Right cardiac atrium (tissue), 5 donors: ENCODE data around the gene AGK. TPM values are rescaled to one million over a fixed set of nuclear protein-coding genes. Genes with fewer than 3 reads are reported as not detected.
"Not testable (repeated sequence)": the region's sequence is repeated elsewhere in the genome, so short reads cannot be mapped to it uniquely, and the experiment has no call there.

ENCODE experiments used
- ATAC-seq, 2 donors: fragments of 200-7000 bp; cut with Tn5 transposase; one replicate each; pipeline versions ENCODE4 v1.8.0 to v1.9.1; 2020; ENCODE audit warnings: moderate library complexity in 2 of 2, mild to moderate bottlenecking in 1 of 2
- DNase-seq, 3 donors: peaks; one replicate each; pipeline ENCODE4 v3.0.0-alpha.2; 2020
- H3K27ac ChIP-seq: one replicate; pipeline ENCODE4 v1.5.1; 2013; ENCODE audit warnings: mild to moderate bottlenecking, low read length, control low read depth, moderate library complexity
- H3K27me3 ChIP-seq: one replicate; pipeline ENCODE4 v1.6.1; 2013; ENCODE audit not compliant: control insufficient read depth, insufficient read depth
- H3K4me1 ChIP-seq: one replicate; pipeline ENCODE4 v1.6.1; 2013; ENCODE audit warnings: low read length; ENCODE audit not compliant: control insufficient read depth, insufficient read depth
- H3K4me3 ChIP-seq: one replicate; pipeline ENCODE4 v1.5.1; 2013; ENCODE audit warnings: low read length, control low read depth
- H3K9me3 ChIP-seq: one replicate; pipeline ENCODE4 v1.6.1; 2013; ENCODE audit warnings: low read length; ENCODE audit not compliant: control insufficient read depth
- WGBS: extraction: QIAGEN DNeasy Blood & Tissue Kit; methylation state at CpG from one replicate; pipeline ENCODE4 v1.1.7; 2013; 5-methylcytosine and 5-hydroxymethylcytosine counted together
- intact Hi-C, 4 donors: fragments of 100-400 bp; cut with DNase I; formaldehyde crosslinking; loops; one replicate each; pipeline versions ENCODE4 v1.11.0 to v1.14.0; 2022 to 2023
- polyA plus RNA-seq: library from polyadenylated mRNA; stranded (reverse); fragments of 200-250 nt; gene quantifications from one replicate; pipeline ENCODE4 v1.2.3, GENCODE V29; 2013
- total RNA-seq, 4 donors: library from RNA; stranded (reverse); fragmentation: NEBNext Ultra II Directional; extraction: Animal tissue kit (Norgen Biotek cat#: 25700); gene quantifications; one replicate each; pipeline ENCODE4 v1.2.1, GENCODE V29; 2021
- donor health status: healthy with polysubstance abuse.
- donor health status: DM: no; HTN: yes; CAD: no.
- donor health status: DM: no; HTN: no; CAD: no.
- donor health status: DM: no; HTN: yes; CAD: no; lungs with severe emphysema.
- donor health status: DM: yes; HTN: yes; CAD: no.

AGK gene
- total and polyA plus RNA-seq, 5 donors: 29.2 to 43.6 (median 34.3) TPM

DNA sequence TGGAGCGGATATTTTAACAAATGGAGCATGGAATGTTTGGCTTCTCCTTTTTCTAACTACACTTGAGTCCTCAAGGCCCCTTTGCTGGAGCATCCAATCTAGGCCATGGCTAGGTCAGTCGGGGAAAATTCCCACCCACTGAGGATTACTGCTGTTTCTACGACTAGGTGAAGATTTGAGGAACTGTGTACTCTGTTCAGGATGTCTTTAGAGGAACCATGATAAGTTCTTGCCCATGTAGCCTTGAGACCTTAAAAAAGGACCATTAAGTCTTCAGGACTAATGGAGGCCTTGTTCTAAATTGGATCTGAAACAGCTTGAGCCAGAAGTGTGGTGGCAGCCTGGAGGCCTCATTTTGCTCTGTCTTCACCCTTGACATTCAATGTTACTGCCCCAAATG, 6.2 kb downstream of the AGK start:
- peak overlapping the region; percentile 46 for H3K27ac ChIP-seq
- ATAC-seq (no peak), DNase-seq (no peak)
- no peak overlapping the region for H3K4me3 ChIP-seq
- H3K4me1 ChIP-seq: peaks cover 3% of the 10 kb centered on the region
- no peaks in the 10 kb centered on the region for H3K9me3 ChIP-seq
- H3K27me3 ChIP-seq: no peaks in the 10 kb centered on the region
- intact Hi-C loops: no loop called here
- WGBS: 83% methylated on average over 3 of the region's 3 CpGs

DNA sequence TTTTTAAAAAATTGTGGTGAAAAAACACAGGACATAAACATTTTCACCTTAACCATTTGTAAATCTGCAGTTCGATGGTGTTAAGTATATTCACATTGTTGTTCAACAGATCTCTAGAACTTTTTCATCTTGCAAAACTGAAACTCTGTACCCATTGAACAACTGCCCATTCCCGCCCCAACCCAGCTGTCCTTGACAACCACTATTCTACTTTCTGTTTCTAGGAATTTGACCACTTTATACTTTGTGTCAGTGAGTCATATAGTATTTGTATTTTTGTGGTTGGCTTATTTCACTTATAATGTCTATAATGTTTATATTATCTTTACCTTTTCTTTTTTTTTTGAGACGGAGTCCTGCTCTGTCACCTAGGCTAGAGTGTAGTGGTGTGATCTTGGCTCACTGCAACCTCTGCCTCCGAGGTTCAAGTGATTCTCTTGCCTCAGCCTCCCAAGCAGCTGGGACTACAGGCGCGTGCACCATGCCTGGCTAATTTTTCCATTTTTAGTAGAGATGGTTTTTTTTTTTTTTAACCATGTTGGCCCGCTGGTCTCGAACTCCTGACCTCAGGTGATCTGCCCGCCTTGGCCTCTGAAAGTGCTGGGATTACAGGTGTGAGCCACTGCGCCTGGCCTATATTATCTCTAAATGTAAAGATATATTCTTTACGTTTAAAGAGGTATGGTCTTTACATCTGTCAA, 6.8 kb downstream of the AGK start:
- H3K4me3 ChIP-seq, ATAC-seq, H3K9me3 ChIP-seq, DNase-seq, H3K4me1 ChIP-seq, intact Hi-C loops, H3K27me3 ChIP-seq: not testable (repeated sequence)
- 78% methylated on average over 11 of the region's 11 CpGs for WGBS
- peak overlapping the region; percentile 21 for H3K27ac ChIP-seq

- ATAC-seq (peak; percentile 23 to 67), DNase-seq (no peak)
- WGBS: 52% methylated on average over 3 of the region's 3 CpGs
- no peak overlapping the region for H3K27ac ChIP-seq
- H3K4me3 ChIP-seq: no peak overlapping the region
- no peaks in the 10 kb centered on the region for H3K27me3 ChIP-seq
- H3K9me3 ChIP-seq: no peaks in the 10 kb centered on the region
- intact Hi-C loops: no loop called here
- peaks cover 6% of the 10 kb centered on the region for H3K4me1 ChIP-seq
Measured at GRCh38 chr7:141558544-141559183, 7.5 kb downstream of the AGK start.

- 89% methylated on average over 1 of the region's 1 CpG for WGBS
- DNase-seq (no peak), ATAC-seq (no peak)
- H3K27me3 ChIP-seq: no peaks in the 10 kb centered on the region
- H3K4me3 ChIP-seq: no peak overlapping the region
- H3K9me3 ChIP-seq: no peaks in the 10 kb centered on the region
- intact Hi-C loops: no loop called here
- no peak overlapping the region for H3K27ac ChIP-seq
- H3K4me1 ChIP-seq: peaks cover 6% of the 10 kb centered on the region
Measured at GRCh38 chr7:141559961-141560360, 8.8 kb downstream of the AGK start.

DNA sequence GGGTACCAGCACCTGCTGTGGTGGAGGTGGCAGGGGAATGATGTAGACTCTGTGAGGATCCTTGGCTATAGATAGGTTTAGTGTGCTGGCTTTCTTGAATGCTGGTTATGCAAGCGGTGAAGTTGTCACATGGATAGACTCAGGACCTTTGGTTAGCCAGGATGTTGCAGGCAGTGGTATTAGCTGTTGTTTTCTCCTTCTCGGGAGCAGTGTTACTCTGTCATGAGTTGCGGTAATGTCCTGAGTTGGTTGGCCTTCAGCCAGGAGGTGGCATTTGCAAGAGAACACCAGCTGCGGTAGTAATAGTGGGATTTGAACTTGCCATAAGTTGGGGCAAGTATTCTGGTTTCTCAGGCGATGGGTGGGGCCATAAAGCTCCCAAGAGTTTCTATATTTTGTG, 10.8 kb downstream of the AGK start:
- Histone ChIP-seq H3K27ac (peak overlapping the region; percentile 96), H3K4me3 (no peak overlapping the region), H3K27me3 (no peaks in the 10 kb centered on the region), H3K4me1 (peaks cover 6% of the 10 kb centered on the region), H3K9me3 (no peaks in the 10 kb centered on the region)
- WGBS: 82% methylated on average over 5 of the region's 5 CpGs
- peak in 1 of 2 donors; percentile 15 for ATAC-seq
- intact Hi-C loops: no loop called here
- peak in 1 of 3 donors; percentile 37 for DNase-seq

- ATAC-seq: peak; percentile 74
- no peaks in the 10 kb centered on the region for H3K27me3 ChIP-seq
- peak overlapping the region; percentile 96 for H3K27ac ChIP-seq
- H3K9me3 ChIP-seq: no peaks in the 10 kb centered on the region
- H3K4me3 ChIP-seq: no peak overlapping the region
- intact Hi-C loops: no loop called here
- 73% methylated on average over 5 of the region's 5 CpGs for WGBS
- DNase-seq: peak in 1 of 3 donors; percentile 26
- H3K4me1 ChIP-seq: peaks cover 6% of the 10 kb centered on the region
Measured at GRCh38 chr7:141562543-141562942, 11.3 kb downstream of the AGK start.

GRCh38 chr7:141562972-141563371, 11.8 kb downstream of the AGK start:
- Histone ChIP-seq H3K27me3 (no peaks in the 10 kb centered on the region), H3K4me3 (no peak overlapping the region), H3K4me1 (peaks cover 6% of the 10 kb centered on the region), H3K27ac (peak overlapping the region; percentile 96), H3K9me3 (no peaks in the 10 kb centered on the region)
- ATAC-seq (no peak), DNase-seq (no peak)
- intact Hi-C loops: no loop called here
- WGBS: 90% methylated on average over 2 of the region's 2 CpGs

GRCh38 chr7:141563956-141564623, 12.9 kb downstream of the AGK start:
- no peak for ATAC-seq
- intact Hi-C loops: no loop called here
- H3K4me3 ChIP-seq: no peak overlapping the region
- H3K27ac ChIP-seq: peak overlapping the region; percentile 43
- no peaks in the 10 kb centered on the region for H3K27me3 ChIP-seq
- H3K9me3 ChIP-seq: no peaks in the 10 kb centered on the region
- DNase-seq: no peak
- H3K4me1 ChIP-seq: peaks cover 6% of the 10 kb centered on the region
- WGBS: 94% methylated on average over 2 of the region's 2 CpGs

GRCh38 chr7:141567432-141567831, 16.2 kb downstream of the AGK start:
- H3K27ac ChIP-seq: no peak overlapping the region
- whole genome bisulfite sequencing: 97% methylated on average over 1 of the region's 1 CpG

DNA sequence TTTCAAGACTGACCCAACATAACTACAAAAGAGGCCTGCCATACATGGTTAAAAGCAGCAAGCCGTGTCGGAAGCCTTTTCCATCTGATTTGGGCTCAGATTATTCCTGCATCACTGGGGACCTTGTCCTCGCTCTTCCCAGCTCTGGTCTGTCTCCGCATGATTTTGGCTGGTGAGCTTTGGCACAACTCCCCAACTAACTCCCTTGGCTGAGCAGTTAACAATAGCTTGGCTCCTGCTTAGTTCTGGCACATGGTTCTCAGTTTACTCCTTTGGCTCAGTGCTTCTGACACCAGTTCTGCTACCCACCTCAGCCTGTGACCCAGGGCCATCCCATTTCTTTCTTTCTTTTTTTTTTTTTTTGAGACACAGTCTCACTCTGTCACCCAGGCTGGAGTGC, 17.0 kb downstream of the AGK start:
- no peaks in the 10 kb centered on the region for H3K9me3 ChIP-seq
- ATAC-seq (peak; percentile 69 to 70), DNase-seq (no peak)
- H3K4me3 ChIP-seq: no peak overlapping the region
- intact Hi-C loops: no loop called here
- H3K4me1 ChIP-seq: no peaks in the 10 kb centered on the region
- H3K27ac ChIP-seq: no peak overlapping the region
- no peaks in the 10 kb centered on the region for H3K27me3 ChIP-seq
- whole genome bisulfite sequencing: 38% methylated on average over 4 of the region's 4 CpGs

More at GRCh38 chr7:141567432-141567831, 16.2 kb downstream of the AGK start:
- DNase-seq (no peak), ATAC-seq (no peak)
- H3K4me3 ChIP-seq: no peak overlapping the region
- no peaks in the 10 kb centered on the region for H3K9me3 ChIP-seq
- peaks cover 2% of the 10 kb centered on the region for H3K4me1 ChIP-seq
- intact Hi-C loops: no loop called here
- no peaks in the 10 kb centered on the region for H3K27me3 ChIP-seq

DNA sequence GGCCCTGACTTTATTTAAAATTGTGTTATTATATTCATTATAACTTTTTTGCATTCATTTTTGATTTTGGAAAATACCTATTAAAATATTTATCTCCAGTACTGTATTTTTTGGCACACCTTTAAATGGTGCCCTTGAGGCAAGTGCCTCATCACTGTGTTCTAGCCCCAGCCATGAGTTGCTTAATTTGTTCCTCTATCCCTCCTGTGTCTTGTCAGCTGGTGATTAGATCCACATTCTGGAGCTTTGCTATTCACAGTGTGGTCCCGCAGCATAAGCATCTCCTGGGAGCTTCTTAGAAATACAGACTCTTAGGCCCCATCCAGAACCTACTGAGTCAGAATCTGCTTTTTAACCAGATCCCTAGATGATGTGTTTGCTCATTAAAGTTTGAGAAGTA, 19.8 kb downstream of the AGK start:
- WGBS: 78% methylated on average over 1 of the region's 1 CpG
- intact Hi-C loops: no loop called here
- DNase-seq: no peak
- H3K27me3 ChIP-seq: no peaks in the 10 kb centered on the region
- no peaks in the 10 kb centered on the region for H3K9me3 ChIP-seq
- H3K4me1 ChIP-seq: peaks cover 4% of the 10 kb centered on the region
- no peak overlapping the region for H3K27ac ChIP-seq
- H3K4me3 ChIP-seq: no peak overlapping the region
- ATAC-seq: peak in 1 of 2 donors; percentile 59
